ENCODE data around the gene SULF2. TPM values are rescaled to one million over a fixed set of nuclear protein-coding genes. Genes with fewer than 3 reads are reported as not detected.
A peak's percentile ranks its signal among the peaks of the same experiment; 100 is the strongest.

Gene SULF2
- total and polyA plus RNA-seq, 9 of the 15 experiments (the other 6 are each of a cell fraction or from before 2014, with no cell fraction given): 0.33 TPM; not detected in 8

GRCh38 chr20:47720636-47721427 lies 64.4 kb downstream of the SULF2 start:
- FAIRE-seq: no peak
- Histone ChIP-seq H3K4me3 (no peak overlapping the region), H3K9me3 (replicated peaks; ENCODE audit: control insufficient read depth, insufficient read depth, low read depth, low read length) (no peaks in the 10 kb centered on the region; the same call in 1 of the 2 replicates), H3K4me2 (ENCODE audit: insufficient read depth, low read length) (no peak overlapping the region), H3K9ac (ENCODE audit: insufficient read depth in 1 of 2, low read depth in 2 of 2, low read length in 2 of 2) (no peak overlapping the region), H4K20me1 (replicated peaks; ENCODE audit: control insufficient read depth, insufficient read depth, low read length) (no peaks in the 10 kb centered on the region), H3K9me1 (ENCODE audit: control insufficient read depth, insufficient read depth, low read length) (no peaks in the 10 kb centered on the region), H3K79me2 (ENCODE audit: control insufficient read depth, insufficient read depth, low read length) (no peaks in the 10 kb centered on the region), H3K36me3 (ENCODE audit: control insufficient read depth, insufficient read depth, low read length) (no peaks in the 10 kb centered on the region), H3K27ac (ENCODE audit: extremely low read depth, low read depth, low read length) (no peak overlapping the region), H3K4me1 (replicated peaks in 1 of 2; ENCODE audit: control insufficient read depth in 2 of 2, insufficient read depth in 2 of 2, low read length in 2 of 2) (no peaks in the 10 kb centered on the region), H3K27me3 (ENCODE audit: control insufficient read depth in 2 of 2, insufficient read depth in 2 of 2, low read length in 2 of 2) (peaks cover 9 to 20% of the 10 kb centered on the region in 2 experiments; a peak in 4 of 5 replicates), H2AFZ (ENCODE audit: low read depth, low read length) (no peak overlapping the region)
- ChIA-PET CTCF (ENCODE audit: low intra/inter-chr PET ratio) (no interaction called here), POLR2A (interaction anchor here (0.6 to 0.8 kb wide), 3 partner anchors 24 to 879 kb away, joined by 3 to 4 read pairs (median 3); no protein-coding TSS in a partner anchor)
- no peak for DNase-seq (ENCODE audit: extremely low read depth in 1 of 4, low spot score in 3 of 4)
- intact Hi-C loops (cut with micrococcal nuclease): no loop called here
- in situ Hi-C loops (cut with MboI): no loop called here
- no TSS peak for BruUV-seq (replicated peaks)
- ATAC-seq: no peak
- TF ChIP-seq HNRNPLL (IDR thresholded peaks at IDR 0.05; ENCODE audit: low read depth, low read length, poor library complexity, severe bottlenecking) (no peak), ZBTB11 (CRISPR knock-in tag; IDR thresholded peaks at IDR 0.05) (peak in 1 of 3 experiments; percentile 42; a peak in 2 of 6 replicates)
- WGBS (ENCODE audit: insufficient coverage, low coverage, missing lambda C conversion rate): 1% methylated on average over 7 of the region's 7 CpGs
